Measurements from ENCODE around the gene SULT6B1.
"Not testable (repeated sequence)": the region's sequence is repeated elsewhere in the genome, so short reads cannot be mapped to it uniquely, and the experiment has no call there.

SULT6B1 gene

GRCh38 chr2:37196320-37197195 is 8.1 kb upstream of the SULT6B1 start, which contains the start of gene CEBPZOS:
TSS of gene CEBPZOS (plus strand) at chr2:37196496. CDS start at chr2:37199705, 3,209 bp downstream.
- no peak for DNase-seq (ENCODE audit: low read depth)

DNA sequence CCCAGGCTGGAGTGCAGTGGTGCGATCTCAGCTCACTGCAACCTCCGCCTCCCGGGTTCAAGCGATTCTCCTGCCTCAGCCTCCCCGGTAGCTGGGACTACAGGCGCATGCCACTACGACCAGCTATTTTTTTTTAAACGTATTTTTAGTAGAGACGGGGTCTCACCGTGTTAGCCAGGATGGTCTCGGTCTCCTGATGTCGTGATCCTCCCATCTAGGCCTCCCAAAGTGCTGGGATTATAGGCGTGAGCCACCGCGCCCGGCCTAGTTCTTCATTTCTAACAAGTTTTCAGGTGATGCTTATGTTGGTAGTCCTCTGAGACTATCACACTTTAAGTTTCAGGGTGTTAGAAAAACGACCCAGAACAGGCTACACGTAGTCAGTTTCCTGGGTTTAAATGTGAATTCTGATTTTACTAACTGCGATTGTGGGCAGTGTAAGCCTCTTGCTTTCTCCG is 7.4 kb upstream of the SULT6B1 start:
- DNase-seq (ENCODE audit: low read depth) = not testable (repeated sequence)

DNA sequence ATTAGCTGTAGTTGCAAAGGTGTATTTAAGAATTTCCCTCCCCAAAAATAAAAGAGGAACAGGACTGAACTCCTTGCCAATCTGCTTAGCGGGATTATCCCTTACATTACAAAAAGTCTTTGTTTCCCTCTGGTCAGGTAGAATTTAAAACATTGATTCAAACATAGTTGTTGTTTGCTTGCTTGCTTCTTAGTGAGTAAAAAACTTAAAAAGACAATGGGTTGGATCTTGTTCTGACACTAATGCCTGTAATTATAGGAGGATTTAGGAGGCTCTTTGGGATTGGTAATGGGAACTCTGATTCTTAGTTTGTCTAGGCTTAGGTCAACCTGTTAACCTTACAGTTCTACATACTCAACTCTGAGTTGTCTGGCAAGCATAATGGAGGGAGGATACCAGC is 4.1 kb upstream of the SULT6B1 start:
- DNase-seq (ENCODE audit: low read depth) = no peak

DNA sequence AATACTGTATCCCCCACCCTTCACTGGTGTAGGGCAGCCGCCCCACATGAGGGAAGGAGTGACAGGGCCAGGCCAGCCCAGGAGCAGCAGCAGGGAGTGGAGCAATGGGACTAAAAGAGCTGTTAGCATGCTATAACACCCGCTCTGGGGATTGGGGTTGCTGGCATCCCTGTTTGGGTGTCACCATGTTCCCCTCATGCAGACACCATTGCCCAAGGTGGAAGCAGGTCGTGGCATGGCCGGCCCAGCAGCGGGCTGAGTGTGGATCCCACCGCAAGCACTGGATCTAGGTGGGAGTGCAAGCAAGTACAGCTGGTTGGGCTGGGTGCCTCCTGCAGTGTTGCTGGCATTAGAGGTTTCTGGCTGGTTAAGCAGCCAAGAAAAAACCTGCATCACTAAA is 3.3 kb upstream of the SULT6B1 start:
- DNase-seq (ENCODE audit: low read depth) = no peak

- no peak for DNase-seq (ENCODE audit: low read depth)
Measured at GRCh38 chr2:37191253-37191652, 2.8 kb upstream of the SULT6B1 start.

DNA sequence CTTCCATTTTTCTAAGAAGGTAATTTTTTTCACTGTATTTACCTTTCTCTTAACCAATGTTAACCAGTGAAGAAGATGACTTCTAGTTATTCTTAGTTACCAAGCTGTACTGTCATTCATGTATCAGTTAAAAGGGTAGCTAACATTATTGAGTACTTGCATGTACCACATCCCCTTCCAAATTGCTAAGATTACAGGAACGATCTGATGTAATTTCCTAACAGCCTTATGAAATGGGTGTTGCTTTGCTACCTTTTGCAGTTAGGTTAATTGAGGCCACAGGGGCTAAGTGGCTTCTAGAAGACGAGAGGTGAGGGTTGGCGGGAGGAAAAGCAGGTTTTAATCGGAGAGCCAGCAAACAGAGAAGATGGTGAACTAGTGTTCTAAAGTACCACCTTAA is 1.8 kb upstream of the SULT6B1 start:
- DNase-seq (ENCODE audit: low read depth) = no peak

GRCh38 chr2:37189452-37190153 is 1.1 kb upstream of the SULT6B1 start:
- no peak for DNase-seq (ENCODE audit: low read depth)

GRCh38 chr2:37181726-37182684 is 6.5 kb downstream of the SULT6B1 start:
- peak; percentile 49 for DNase-seq (ENCODE audit: low read depth)

GRCh38 chr2:37180640-37181039 is 7.8 kb downstream of the SULT6B1 start:
- DNase-seq (ENCODE audit: low read depth) = no peak

GRCh38 chr2:37180006-37180639 is 8.3 kb downstream of the SULT6B1 start:
- no peak for DNase-seq (ENCODE audit: low read depth)

DNA sequence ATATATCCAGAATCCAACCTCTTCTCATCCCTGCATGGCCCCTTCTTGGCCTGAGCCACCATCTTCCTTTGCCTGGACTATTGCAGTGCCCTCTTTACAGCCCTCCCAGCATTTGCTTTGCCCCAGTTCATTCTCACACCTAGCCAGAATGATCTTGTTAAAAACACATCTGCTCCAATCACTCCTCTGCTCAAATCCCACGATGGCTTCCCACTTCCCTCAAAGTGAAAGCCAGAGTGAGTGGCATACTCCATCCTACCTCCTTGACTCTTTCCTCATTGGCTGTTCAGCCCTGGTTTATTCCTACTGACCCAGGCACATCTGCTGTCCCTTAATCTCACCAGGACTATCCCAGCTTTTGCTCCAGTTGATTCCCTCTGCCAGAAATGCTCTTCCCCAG is 14.7 kb downstream of the SULT6B1 start:
- no peak for DNase-seq (ENCODE audit: low read depth)

GRCh38 chr2:37171624-37171950 is 16.9 kb downstream of the SULT6B1 start:
- no peak for DNase-seq (ENCODE audit: low read depth)

GRCh38 chr2:37168217-37168981 is 20.1 kb downstream of the SULT6B1 start:
- DNase-seq (ENCODE audit: low read depth) = no peak

GRCh38 chr2:37167636-37168180 is 20.8 kb downstream of the SULT6B1 start:
- no peak for DNase-seq (ENCODE audit: low read depth)

DNA sequence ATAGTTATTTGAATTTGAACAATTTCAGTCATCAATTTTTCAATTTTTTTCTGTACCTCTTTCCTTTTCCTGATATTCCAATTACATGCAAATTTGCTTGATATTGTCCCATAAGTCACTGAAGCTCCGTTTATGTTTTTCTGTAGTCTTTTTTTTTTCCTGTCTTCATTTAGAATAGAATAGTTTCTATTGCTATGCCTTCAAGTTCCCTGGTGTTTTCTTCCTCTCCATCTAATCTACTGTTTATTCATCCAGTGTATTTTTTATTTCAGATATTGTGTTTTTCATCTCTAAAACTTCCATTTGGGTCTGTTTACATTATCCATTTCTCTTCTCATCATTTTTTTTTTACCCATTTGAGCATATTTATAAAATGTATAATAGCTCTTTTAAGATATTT is 23.7 kb downstream of the SULT6B1 start:
- no peak for DNase-seq (ENCODE audit: low read depth)

DNA sequence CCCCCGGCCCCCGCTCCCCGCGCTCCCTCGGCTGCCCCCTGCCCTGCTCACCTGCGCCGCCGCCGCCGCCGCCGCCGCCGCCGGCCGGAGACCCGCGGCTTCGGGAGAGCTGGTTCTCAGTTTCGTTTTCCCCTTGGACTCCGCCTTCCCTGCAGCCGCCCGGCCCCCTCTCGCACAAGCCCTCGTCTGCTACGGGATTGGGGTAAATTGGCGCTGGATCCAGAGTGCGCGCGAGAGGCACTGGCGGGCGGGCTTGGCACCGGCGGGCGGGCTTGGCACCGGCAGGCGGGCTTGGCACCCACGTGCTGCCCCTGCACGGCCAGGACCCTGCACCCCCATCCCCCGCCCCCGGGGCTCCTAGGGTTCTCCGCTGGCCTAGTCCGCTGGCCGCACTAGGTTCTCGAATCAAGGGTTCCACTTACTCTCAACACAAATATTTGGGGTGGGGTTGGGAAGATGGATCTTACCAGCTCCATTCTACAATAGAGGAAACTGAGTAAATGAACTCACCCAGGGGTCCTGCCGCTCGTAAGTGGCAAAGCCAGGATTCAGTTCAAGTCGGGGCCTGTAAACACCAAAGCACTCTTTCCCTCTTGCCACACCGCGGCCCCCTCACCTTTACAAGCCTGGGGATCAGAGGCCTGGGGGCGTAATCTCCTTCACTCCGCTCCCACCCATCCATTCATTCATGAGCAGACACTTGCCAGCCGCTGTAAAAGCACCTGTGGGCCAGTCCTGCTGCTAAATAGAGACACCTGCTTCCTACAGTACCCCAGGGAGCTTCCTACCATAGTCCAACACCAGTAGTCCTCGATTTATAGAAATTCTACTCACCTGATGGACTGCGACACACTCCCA is 31.4 kb downstream of the SULT6B1 start, which contains the start of gene EIF2AK2:
Gene EIF2AK2 (minus strand): TSS at position 124 of the 858 bp plus-strand sequence. CDS start 9,174 bp downstream, outside the sequence.
- DNase-seq (ENCODE audit: low read depth) = peak; percentile 26

GRCh38 chr2:37156071-37156856 is 32.2 kb downstream of the SULT6B1 start:
- DNase-seq (ENCODE audit: low read depth) = peak; percentile 19

- no peak for DNase-seq (ENCODE audit: low read depth)
Measured at GRCh38 chr2:37154785-37155184, 33.7 kb downstream of the SULT6B1 start.

DNA sequence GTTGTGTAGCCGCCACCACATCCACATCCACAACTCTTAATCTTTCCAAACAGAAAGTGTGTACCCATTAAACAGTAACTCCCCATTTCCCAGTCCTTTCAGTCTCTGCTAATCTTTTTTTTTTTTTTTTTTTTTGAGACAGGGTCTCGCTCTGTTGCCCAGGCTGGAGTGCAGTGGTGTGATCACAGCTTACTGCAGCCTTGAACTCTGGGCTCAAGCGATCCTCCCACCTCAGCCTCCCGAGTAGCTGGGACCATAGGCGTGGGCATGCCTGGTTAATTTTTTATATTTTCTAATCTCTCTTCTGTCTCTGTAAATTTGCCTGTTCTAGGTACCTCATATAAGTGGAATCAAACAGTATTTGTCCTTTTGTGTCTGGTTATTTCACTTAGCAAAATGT is 35.2 kb downstream of the SULT6B1 start:
- no peak for DNase-seq (ENCODE audit: low read depth)
